CD4-positive, CD25-positive, alpha-beta regulatory T cell (primary cell): ENCODE measurements around the gene TRAK1. TPM values are rescaled to one million over a fixed set of nuclear protein-coding genes. Genes with fewer than 3 reads are reported as not detected.
A peak's percentile ranks its signal among the peaks of the same experiment; 100 is the strongest.
"Not testable (repeated sequence)": the region's sequence is repeated elsewhere in the genome, so short reads cannot be mapped to it uniquely, and the experiment has no call there.

ENCODE experiments used
- ATAC-seq, 2 donors: fragments of 150-1000 bp; cut with Tn5 transposase; one replicate each; pipeline ENCODE4 v1.10.0; 2021; ENCODE audit warnings: low read depth in 2 of 2, moderate number of reproducible peaks in 2 of 2, moderate library complexity in 1 of 2
- DNase-seq, 3 donors: peaks; one replicate each; pipeline versions ENCODE4 v3.0.0 to v3.0.0-alpha.2; 2012 to 2022; ENCODE audit warnings: mixed read lengths in 1 of 3
- H3K27ac ChIP-seq: one replicate; pipeline ENCODE4 v1.7.0; 2013; ENCODE audit warnings: mild to moderate bottlenecking, low read length; ENCODE audit not compliant: insufficient read depth, poor library complexity, severe bottlenecking
- H3K27me3 ChIP-seq: one replicate; pipeline ENCODE4 v1.7.0; 2013; ENCODE audit warnings: low read length; ENCODE audit not compliant: control insufficient read depth, insufficient read depth
- H3K36me3 ChIP-seq: one replicate; pipeline ENCODE4 v1.7.0; 2013; ENCODE audit warnings: mild to moderate bottlenecking, low read length, moderate library complexity; ENCODE audit not compliant: control insufficient read depth, insufficient read depth
- H3K4me1 ChIP-seq: 2 replicates; pipeline ENCODE4 v1.7.0; 2013; ENCODE audit warnings: mild to moderate bottlenecking, low read length; ENCODE audit not compliant: insufficient read depth, control insufficient read depth, poor library complexity, severe bottlenecking
- H3K4me3 ChIP-seq: one replicate; pipeline ENCODE4 v1.7.0; 2013; ENCODE audit warnings: low read depth, mild to moderate bottlenecking, low read length, moderate library complexity
- H3K9me3 ChIP-seq, 2 experiments: 1 replicate in 1 of 2; 2 replicates in 1 of 2; pipeline ENCODE4 v1.7.0; 2013; ENCODE audit warnings: low read length in 2 of 2, mild to moderate bottlenecking in 1 of 2, moderate library complexity in 1 of 2; ENCODE audit not compliant: control insufficient read depth in 2 of 2
- H3K27ac Mint-ChIP-seq, 3 donors: one replicate each; pipeline ENCODE4 v1.8.0; 2020 to 2022; ENCODE audit warnings: mild to moderate bottlenecking in 3 of 3, mixed read lengths in 3 of 3, moderate library complexity in 2 of 3
- H3K27me3 Mint-ChIP-seq: one replicate; pipeline ENCODE4 v1.8.0; 2022; ENCODE audit warnings: mild to moderate bottlenecking, mixed read lengths
- H3K36me3 Mint-ChIP-seq: one replicate; pipeline ENCODE4 v1.8.0; 2020; ENCODE audit warnings: mixed read lengths
- H3K4me1 Mint-ChIP-seq, 4 donors: one replicate each; pipeline ENCODE4 v1.8.0; 2020 to 2022; ENCODE audit warnings: mixed read lengths in 4 of 4, mild to moderate bottlenecking in 1 of 4
- H3K4me3 Mint-ChIP-seq, 4 donors: one replicate each; pipeline ENCODE4 v1.8.0; 2020 to 2022; ENCODE audit warnings: mild to moderate bottlenecking in 4 of 4, mixed read lengths in 4 of 4, moderate library complexity in 3 of 4
- H3K9me3 Mint-ChIP-seq, 7 donors: one replicate each; pipeline ENCODE4 v1.8.0; 2020 to 2022; ENCODE audit warnings: mixed read lengths in 7 of 7, mild to moderate bottlenecking in 3 of 7, moderate library complexity in 2 of 7
- polyA plus RNA-seq, 4 donors: library from polyadenylated mRNA; unstranded; fragments of 300-500 nt; fragmentation: Illumina TruSeq; gene quantifications; one replicate each; pipeline ENCODE4 v1.2.3, GENCODE V29; 2021
- total RNA-seq: library from RNA; stranded (reverse); gene quantifications from one replicate; pipeline ENCODE4 v1.2.3, GENCODE V29; 2022

TRAK1 gene
- total and polyA plus RNA-seq, 5 donors from 2014 or later: 2.6 to 23.3 (median 3.5) TPM

DNA sequence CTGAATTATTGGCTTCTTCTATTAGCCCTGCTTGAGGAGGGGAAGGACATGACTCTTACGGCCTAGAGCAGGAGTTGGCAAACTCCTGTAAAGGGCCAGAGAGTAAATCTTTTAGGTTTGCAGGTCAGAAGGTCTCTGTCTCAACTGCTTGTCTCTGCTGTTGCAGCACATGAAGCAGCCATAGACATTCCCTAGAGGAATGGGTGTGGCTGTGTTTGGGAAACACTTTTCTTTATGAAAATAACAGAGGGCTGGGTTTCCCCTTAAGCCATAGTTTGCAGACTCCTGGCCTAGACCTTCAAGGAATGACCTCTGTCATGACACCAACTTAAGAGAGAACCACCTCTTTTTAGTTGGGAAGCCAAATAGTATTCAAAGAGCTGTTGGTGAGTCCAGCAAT lies 10.3 kb downstream of the TRAK1 start:
- H3K9me3 Mint-ChIP-seq: no peaks in the 10 kb centered on the region
- H3K36me3 Mint-ChIP-seq: peaks cover 14% of the 10 kb centered on the region
- H3K27ac ChIP-seq: no peak overlapping the region

DNA sequence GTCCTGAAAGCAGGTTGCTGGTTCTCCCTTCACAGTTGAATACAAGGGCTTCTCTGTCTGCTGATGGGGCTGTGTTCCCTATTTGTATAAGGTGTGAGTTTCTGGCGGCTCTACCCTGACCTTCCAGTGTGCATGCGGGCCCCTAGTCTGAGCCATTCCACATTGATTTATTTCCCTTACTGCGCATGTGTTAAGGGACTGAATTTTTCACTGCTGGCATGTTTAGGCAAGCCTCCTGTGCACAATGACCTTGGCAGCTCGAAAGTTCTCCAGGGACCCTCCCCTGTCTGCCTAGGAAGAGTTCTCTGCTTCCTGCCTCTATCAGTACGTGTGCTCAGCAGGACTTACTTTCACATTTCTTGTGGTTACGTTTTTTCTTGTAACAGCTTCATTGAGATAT lies 11.4 kb downstream of the TRAK1 start:
- no peak overlapping the region for H3K27ac ChIP-seq
- no peak for DNase-seq
- no peaks in the 10 kb centered on the region for H3K36me3 ChIP-seq
- Mint-ChIP-seq H3K36me3 (peaks cover 13% of the 10 kb centered on the region), H3K9me3 (no peaks in the 10 kb centered on the region), H3K4me1 (peaks cover 0 to 10% (median 3%) of the 10 kb centered on the region in 4 donors), H3K4me3 (no peak overlapping the region), H3K27me3 (no peaks in the 10 kb centered on the region), H3K27ac (no peak overlapping the region)
- ATAC-seq: no peak
- no peaks in the 10 kb centered on the region for H3K27me3 ChIP-seq
- no peak overlapping the region for H3K4me3 ChIP-seq
- no peaks in the 10 kb centered on the region for H3K4me1 ChIP-seq
- no peaks in the 10 kb centered on the region for H3K9me3 ChIP-seq

More for the DNA sequence above, 10.3 kb downstream of the TRAK1 start:
- Mint-ChIP-seq H3K4me3 (no peak overlapping the region), H3K27ac (no peak overlapping the region), H3K4me1 (peaks cover 0 to 10% (median 4%) of the 10 kb centered on the region in 4 donors), H3K27me3 (no peaks in the 10 kb centered on the region)
- no peaks in the 10 kb centered on the region for H3K9me3 ChIP-seq
- H3K4me1 ChIP-seq: no peaks in the 10 kb centered on the region
- no peaks in the 10 kb centered on the region for H3K27me3 ChIP-seq
- no peak overlapping the region for H3K4me3 ChIP-seq
- ATAC-seq (no peak), DNase-seq (no peak)
- no peaks in the 10 kb centered on the region for H3K36me3 ChIP-seq

DNA sequence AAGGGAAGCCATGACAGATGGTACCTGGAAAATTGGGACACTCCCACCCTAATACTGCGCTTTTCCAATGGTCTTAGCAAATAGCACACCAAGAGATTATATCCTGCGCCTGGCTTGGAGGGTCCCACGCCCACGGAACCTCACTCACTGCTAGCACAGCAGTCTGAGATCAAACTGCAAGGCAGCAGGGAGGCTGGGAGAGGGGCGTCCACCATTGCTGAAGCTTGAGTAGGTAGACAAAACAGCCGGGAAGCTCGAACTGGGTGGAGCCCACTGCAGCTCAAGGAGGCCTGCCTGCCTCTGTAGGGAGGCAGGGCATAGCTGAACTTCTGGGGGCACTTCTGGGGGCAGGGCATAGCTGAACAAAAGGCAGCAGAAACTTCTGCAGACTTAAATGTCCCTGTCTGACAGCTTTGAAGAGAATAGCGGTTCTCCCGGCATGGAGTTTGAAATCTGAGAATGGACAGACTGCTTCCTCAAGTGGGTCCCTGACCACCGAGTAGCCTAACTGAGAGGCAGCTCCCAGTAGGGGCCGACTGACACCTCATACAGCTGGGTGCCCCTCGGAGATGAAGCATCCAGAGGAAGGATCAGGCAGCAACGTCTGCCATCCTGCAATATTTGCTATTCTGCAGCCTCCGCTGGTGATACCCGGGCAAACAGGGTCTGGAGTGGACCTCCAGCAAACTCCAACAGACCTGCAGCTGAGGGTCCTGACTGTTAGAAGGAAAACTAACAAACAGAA lies 12.9 kb downstream of the TRAK1 start:
- H3K9me3 Mint-ChIP-seq, ATAC-seq, H3K36me3 Mint-ChIP-seq, H3K4me3 ChIP-seq, H3K9me3 ChIP-seq, H3K27ac Mint-ChIP-seq, H3K36me3 ChIP-seq, H3K27ac ChIP-seq, H3K27me3 Mint-ChIP-seq, H3K4me3 Mint-ChIP-seq, DNase-seq, H3K27me3 ChIP-seq, H3K4me1 ChIP-seq, H3K4me1 Mint-ChIP-seq: not testable (repeated sequence)

DNA sequence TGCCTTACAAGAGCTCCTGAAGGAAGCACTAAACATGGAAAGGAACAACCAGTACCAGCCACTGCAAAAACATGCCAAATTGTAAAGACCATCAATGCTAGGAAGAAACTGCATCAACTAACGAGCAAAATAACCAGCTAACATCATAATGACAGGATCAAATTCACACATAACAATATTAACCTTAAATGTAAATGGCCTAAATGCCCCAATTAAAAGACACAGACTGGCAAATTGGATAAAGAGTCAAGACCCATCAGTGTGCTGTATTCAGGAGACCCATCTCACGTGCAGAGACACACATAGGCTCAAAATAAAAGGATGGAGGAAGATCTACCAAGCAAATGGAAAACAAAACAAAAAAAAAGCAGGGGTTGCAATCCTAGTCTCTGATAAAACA lies 14.8 kb downstream of the TRAK1 start:
- H3K9me3 ChIP-seq, H3K27ac Mint-ChIP-seq, H3K27ac ChIP-seq, H3K4me3 ChIP-seq, H3K4me1 ChIP-seq, H3K27me3 Mint-ChIP-seq, ATAC-seq, H3K9me3 Mint-ChIP-seq, H3K4me3 Mint-ChIP-seq, H3K36me3 Mint-ChIP-seq, H3K27me3 ChIP-seq, H3K4me1 Mint-ChIP-seq, H3K36me3 ChIP-seq, DNase-seq: not testable (repeated sequence)

DNA sequence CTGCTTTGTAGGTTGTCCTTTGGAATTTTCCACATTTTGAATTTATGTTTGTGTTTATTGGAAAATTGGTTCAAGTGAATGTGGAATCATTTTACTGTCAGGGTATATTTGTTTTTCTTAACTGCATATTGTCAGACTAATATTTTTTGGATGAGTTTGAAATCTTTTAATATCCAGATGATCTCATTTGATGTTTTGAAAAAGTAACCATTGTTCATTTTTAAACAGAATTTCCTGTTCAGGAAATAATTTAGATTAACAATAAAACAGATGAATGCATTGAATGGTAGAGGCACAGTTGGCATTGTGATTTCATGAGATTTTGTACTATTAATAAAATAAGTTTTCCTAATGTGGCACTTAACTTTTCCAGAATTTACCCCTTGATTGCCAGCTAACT lies 15.5 kb downstream of the TRAK1 start:
- no peak for ATAC-seq
- H3K27me3 ChIP-seq: no peaks in the 10 kb centered on the region
- H3K4me1 Mint-ChIP-seq: peaks cover 0 to 8% (median 2%) of the 10 kb centered on the region in 4 donors
- no peak for DNase-seq
- H3K36me3 Mint-ChIP-seq: peaks cover 6% of the 10 kb centered on the region
- H3K36me3 ChIP-seq: no peaks in the 10 kb centered on the region
- H3K4me3 Mint-ChIP-seq: no peak overlapping the region
- H3K27ac Mint-ChIP-seq: no peak overlapping the region
- no peaks in the 10 kb centered on the region for H3K9me3 ChIP-seq
- H3K27ac ChIP-seq: no peak overlapping the region
- peaks cover 0 to 2% (median 0%) of the 10 kb centered on the region in 7 donors for H3K9me3 Mint-ChIP-seq
- H3K27me3 Mint-ChIP-seq: no peaks in the 10 kb centered on the region
- H3K4me3 ChIP-seq: no peak overlapping the region
- no peaks in the 10 kb centered on the region for H3K4me1 ChIP-seq

DNA sequence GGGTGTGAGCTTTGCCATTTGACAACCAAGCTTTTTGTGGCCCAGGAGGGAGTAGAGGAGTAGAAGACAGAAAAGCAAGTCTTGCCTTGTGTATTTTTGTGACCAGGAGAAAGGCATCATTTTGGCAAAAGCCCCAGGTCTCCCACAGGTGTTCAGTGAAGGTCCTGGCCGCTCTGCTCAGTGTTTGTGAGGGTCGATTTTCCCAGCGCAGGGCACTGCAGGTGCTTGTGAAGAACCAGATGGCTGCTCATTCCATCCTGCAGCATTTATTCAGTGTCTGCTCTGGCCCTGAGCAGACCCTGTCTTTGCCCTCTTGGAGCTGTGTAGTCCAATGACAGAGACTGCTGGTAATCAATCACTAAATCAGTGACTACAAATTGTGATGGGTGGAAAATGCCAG lies 19.5 kb downstream of the TRAK1 start:
- ATAC-seq (no peak), DNase-seq (no peak)
- H3K27me3 Mint-ChIP-seq: no peaks in the 10 kb centered on the region
- H3K4me3 Mint-ChIP-seq: no peak overlapping the region
- H3K9me3 Mint-ChIP-seq: peaks cover 0 to 2% (median 0%) of the 10 kb centered on the region in 7 donors
- H3K27ac ChIP-seq: no peak overlapping the region
- H3K36me3 Mint-ChIP-seq: peaks cover 6% of the 10 kb centered on the region
- no peaks in the 10 kb centered on the region for H3K27me3 ChIP-seq
- no peaks in the 10 kb centered on the region for H3K4me1 ChIP-seq
- H3K36me3 ChIP-seq: no peaks in the 10 kb centered on the region
- no peaks in the 10 kb centered on the region for H3K9me3 ChIP-seq
- no peak overlapping the region for H3K4me3 ChIP-seq
- H3K4me1 Mint-ChIP-seq: peaks cover 0 to 6% (median 3%) of the 10 kb centered on the region in 4 donors
- H3K27ac Mint-ChIP-seq: peak overlapping the region in 1 of 3 donors; percentile 33

DNA sequence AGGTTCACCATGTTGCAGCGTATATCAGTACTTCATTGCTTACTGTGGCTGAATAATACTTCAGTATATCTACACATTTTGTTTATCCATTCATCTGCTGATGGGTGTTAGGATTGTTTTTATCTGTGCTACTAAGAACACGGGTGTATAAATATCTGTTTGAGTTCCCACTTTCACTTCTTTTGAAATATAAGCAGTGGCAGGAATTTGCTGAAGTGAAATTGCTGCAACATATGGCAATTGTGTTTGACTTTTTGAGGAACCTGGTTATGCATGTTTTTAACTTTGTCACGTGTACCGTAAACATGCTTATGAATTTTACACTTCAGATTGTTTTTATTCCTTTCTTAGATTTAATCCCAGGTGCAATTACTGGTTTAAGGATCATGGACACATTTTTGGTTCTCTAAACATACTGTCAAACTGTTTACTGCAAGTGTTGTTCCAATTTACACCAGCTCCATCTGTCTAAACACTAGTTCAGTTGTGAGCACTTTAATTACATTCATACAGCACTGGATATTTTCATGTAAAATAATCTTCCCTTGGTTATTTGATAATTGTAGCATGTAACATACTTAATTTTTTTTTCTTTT lies 23.1 kb downstream of the TRAK1 start:
- Histone ChIP-seq H3K27ac (no peak overlapping the region), H3K36me3 (no peaks in the 10 kb centered on the region), H3K4me3 (no peak overlapping the region), H3K4me1 (no peaks in the 10 kb centered on the region), H3K27me3 (no peaks in the 10 kb centered on the region), H3K9me3 (no peaks in the 10 kb centered on the region)
- peaks cover 0 to 2% (median 0%) of the 10 kb centered on the region in 7 donors for H3K9me3 Mint-ChIP-seq
- H3K4me3 Mint-ChIP-seq: no peak overlapping the region
- ATAC-seq (no peak), DNase-seq (no peak)
- H3K27me3 Mint-ChIP-seq: no peaks in the 10 kb centered on the region
- H3K27ac Mint-ChIP-seq: no peak overlapping the region
- peaks cover 2 to 11% (median 10%) of the 10 kb centered on the region in 4 donors for H3K4me1 Mint-ChIP-seq
- peaks cover 6% of the 10 kb centered on the region for H3K36me3 Mint-ChIP-seq

DNA sequence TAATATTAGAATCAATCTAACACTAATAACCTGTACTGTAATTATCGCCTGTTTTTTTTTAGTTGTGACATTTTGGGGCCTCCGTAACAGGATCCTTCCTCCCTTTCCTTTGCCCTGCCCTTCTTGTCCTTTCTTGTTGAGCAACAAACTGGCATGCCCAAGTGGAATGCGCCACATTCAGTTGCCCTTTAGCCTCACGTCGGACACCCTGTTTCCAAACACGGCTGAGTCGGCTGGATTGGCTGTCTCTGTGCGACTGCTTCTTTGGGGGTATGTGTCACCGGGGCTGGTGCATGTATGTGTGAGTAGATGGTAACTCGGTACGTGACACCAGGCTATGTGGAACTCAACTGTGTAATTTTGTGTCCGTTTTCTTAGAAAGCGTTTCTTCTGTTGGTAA lies 24.1 kb downstream of the TRAK1 start:
- Mint-ChIP-seq H3K9me3 (peaks cover 0 to under 1% (median 0%) of the 10 kb centered on the region in 7 donors), H3K27ac (no peak overlapping the region), H3K36me3 (peaks cover 6% of the 10 kb centered on the region), H3K4me3 (no peak overlapping the region), H3K27me3 (no peaks in the 10 kb centered on the region), H3K4me1 (peaks cover 4 to 11% (median 11%) of the 10 kb centered on the region in 4 donors)
- Histone ChIP-seq H3K9me3 (no peaks in the 10 kb centered on the region), H3K36me3 (no peaks in the 10 kb centered on the region), H3K27me3 (no peaks in the 10 kb centered on the region), H3K4me3 (no peak overlapping the region), H3K27ac (no peak overlapping the region), H3K4me1 (no peaks in the 10 kb centered on the region)
- DNase-seq: no peak
- ATAC-seq: no peak
